ENCODE measurements around the gene HS3ST6.
"Not testable (repeated sequence)": the region's sequence is repeated elsewhere in the genome, so short reads cannot be mapped to it uniquely, and the experiment has no call there.

The HS3ST6 gene

DNA sequence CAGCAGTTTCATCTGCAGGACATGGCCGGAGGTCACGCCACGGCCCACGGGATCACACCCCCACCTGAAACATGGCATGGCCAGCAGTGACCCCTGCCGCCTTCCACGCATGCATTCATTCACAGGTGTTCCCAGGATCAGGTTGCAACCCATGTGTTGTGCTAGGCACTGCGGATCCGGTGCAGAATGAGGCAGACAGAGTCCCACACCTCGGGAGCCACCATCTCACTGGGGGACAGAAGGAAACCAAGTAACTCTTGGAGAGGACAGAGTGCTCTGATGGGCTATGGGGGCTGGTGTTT lies 29.1 kb upstream of the HS3ST6 start:
- no peak for DNase-seq (ENCODE audit: extremely low read depth in 1 of 2, low read depth in 1 of 2)

DNA sequence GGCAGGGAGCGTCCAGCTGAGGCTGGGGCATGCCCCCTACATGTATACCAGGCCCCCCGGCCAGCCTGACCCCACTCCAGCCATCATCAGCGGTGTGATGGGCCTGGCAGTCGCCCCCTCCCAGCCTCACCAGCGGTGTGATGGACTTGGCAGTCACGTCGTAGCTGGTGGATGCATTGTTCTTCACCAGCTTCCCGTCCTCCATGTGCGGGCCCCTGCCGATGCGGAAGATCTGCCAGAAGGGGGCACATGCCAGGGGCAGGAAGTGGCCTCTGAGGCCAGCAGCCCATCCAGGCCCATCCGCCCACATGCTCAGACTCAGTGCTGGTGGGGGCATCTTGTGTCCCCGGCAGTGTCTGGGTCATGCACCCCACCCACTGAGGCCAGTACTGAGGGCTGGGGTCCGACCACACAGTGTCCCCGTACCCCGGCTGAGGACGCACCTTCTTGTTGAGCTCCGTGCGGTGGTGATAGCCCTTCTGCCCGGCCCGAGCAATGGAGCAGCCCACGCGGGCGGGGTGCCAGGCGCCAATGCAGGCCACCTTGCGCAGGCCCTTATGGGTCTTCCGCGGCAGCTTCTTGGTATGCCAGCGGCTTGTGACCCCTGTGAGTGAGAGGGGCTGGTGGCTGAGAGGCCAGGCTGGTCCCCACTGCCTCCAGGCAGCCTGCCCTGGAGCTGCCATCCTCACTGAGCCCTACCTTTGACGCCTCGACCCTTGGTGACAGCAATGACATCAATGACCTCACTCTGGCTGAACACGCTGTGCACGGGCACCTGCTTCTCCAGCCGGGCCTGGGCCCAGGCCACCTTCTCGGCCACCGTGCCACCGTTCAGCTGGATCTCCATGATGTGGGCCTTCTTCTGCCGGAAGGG lies 28.5 kb upstream of the HS3ST6 start:
- no peak for DNase-seq (ENCODE audit: extremely low read depth in 1 of 2, low read depth in 1 of 2)

DNA sequence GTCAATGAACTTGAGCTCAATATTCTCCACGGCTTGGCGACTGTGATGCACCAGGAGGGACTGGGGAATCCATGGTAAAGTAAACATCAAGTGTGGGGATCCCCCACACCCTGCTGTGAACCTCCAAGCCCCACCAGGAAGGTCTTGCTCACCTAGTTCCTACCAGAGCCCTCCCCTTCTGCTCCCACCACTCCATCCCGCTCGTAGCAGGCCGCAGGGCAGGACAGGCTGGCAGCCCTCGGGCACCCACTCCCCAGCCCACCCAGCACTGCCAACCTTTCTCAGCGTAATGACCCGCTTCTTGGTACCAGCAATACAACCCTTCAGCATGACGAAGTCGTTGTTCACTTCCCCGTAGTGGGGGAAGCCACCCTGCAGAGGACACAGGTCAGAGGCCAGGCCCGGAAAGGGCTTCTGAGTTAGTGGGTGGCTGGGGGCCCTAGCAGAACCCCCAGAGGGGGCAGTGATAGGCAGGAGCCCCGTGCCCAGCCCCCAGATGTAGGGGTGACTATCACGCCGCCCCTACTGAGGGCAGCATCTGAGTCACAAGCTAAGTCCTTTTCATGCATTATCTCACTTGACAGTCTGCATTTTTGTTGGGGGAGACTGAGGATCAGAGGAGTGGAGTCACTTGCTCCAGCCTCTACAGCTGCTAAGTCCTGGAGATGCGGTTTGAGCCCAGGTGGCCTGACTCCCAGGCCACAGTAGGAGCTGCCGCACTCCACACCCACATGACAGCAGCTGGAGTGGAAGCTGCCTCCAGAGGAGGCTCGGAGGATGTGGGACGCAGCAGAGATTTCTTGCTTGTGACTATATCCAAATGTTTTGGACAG lies 27.6 kb upstream of the HS3ST6 start:
- DNase-seq (ENCODE audit: extremely low read depth in 1 of 2, low read depth in 1 of 2) = no peak

DNA sequence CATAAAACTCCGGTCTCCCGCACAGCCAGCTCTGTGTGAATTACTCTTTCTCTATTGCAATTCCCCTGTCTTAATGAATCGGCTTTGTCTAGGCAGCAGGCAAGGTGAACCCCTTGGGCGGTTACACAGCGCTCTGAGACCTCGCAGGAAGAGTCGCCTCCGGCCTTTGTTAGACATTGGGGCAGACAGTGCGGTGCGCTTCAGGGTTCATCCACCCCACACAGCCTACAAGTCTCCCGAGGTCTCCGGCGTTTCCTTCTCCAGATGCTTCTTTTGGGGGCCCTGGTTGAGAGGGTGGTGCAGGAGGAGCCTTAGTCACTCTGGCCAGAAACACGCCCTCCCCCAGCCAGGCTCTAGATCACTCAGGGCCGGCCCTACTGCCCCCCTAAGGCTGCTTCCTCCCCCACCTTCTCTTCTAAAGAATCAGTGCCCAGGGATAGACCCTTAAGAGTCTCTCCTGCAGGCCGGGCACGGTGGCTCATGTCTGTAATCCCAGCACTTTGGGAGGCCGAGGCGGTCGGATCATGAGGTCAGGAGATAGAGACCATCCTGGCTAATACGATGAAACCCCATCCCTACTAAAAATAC lies 26.5 kb upstream of the HS3ST6 start:
- DNase-seq (ENCODE audit: extremely low read depth in 1 of 2, low read depth in 1 of 2) = no peak

DNA sequence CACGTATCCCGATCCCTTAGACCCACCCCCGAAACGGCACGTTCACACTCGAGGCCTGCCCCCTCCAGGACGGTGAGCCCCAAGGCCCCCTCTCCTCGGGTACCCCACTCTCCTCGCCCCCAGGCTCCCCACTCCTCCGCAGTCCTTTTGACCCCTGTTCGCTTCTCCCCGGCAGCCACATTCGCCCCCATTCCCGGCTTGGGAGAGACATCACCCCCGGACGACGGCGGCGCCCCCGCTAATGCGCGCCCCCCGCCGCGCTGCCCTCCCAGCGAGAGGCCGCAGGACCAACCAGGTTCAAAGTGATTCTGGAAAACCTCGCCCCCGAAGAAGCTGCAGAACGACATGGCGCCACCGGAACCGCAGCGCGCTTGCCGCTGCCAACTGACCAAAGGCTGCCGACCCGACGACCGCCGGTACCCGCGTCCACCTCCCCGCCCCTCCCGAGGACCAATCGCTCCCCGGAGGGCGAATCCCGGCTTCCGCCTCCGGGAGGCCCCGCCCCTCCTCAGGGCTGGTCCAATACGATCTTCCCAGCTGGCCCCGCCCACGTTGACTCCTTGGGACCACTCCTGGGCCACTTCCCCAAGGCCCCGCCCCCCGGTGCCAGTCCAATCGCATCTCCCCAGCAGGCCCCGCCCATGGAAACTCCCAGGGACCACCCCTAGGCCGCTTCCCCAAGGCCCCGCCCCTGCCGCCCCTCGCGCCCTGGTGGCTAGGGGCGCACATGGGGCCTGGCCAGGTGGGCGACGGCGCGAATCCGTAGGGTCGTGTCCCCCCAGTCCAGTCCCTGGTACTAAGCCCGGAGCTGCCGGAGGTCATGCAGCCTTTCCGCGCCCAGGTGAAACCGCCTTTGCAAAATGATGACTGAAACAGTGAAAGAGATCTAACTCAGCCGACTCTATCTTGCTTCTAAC lies 24.9 kb upstream of the HS3ST6 start, which contains the start of gene MSRB1:
Gene MSRB1, minus strand, starts transcription at position 390 of the 917 bp plus-strand sequence. Its CDS starts 43 bp downstream, at position 347.
- peak; percentile 98 to 99 for DNase-seq (ENCODE audit: extremely low read depth in 1 of 2, low read depth in 1 of 2)

DNA sequence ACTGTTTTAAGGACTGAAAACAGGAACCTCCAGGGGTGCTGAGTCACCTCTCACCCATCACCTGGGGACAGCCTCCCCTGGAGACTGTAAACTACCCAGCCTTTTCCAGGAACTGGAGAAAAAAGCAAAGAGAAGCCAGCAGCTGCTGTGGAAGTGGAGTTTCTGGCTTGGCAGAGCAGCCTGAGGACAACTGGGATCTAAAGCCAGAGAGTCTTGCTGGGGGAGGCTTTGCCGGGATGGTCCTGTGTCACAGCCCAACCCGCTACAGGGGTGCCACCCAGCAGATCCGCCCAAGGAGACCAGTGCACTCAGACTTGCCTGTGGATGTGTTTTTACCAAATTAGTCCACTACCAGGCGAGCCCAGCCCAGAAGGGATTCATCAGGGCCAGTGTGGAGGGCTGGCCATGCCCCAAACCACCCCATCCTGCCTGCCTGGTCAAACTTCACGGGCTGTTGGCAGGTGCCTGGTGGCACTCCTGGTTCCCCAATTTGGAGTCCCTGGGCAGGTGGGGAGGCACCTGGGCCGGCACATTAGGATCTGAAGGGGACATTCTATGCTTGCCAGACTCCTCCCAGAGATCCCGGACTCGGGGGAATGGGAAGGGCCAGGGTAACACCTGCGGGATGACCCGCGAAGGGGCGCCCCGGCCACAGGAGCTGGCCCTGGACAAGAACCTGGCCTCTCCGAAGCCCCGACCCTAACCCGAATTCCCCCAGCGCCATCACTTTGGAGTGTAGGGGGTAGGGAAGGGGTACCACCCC lies 24.0 kb upstream of the HS3ST6 start:
- DNase-seq (ENCODE audit: extremely low read depth in 1 of 2, low read depth in 1 of 2) = no peak

DNA sequence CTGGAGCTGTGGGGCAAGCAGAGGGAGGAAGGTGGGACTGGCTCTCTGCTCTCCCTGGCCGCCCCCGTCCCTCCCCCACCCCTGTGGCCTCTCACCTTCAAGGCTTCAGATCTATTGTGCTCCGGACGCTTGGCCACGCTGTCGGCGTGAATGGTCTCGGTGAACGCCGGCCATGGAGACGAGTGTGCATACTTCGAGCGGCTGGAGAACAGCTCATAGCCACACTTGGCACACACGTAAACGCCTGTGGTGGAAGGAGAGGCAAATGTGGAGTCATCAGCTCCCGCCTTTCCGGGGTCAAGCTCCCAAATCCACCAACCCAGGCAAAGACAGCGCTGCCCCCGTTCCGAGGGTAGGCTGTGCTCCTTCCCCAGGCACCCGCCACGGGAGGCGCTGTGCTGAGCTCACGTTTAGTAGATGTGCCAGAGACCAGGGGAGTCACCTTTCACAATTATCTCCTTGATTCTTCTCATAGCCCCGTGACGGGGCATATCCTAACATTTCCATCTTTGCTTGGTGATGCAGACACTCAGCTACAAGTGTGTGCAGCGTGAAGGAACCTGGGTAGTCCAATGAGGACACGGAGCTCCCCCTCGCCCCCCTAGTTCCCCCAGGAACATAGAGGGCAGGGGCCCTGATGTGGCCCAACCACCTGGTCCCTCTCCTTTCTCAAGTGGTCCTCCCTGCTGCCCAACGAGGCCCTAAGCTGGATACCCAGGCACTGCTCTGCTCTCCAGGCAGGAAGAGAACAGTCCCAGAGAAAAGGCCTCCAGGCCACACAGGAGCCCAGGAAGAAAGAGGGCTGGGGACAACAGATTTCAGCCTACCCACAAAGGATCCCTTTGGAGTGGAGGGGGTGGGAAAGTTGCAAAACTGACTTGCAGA lies 23.2 kb upstream of the HS3ST6 start:
- DNase-seq (ENCODE audit: extremely low read depth in 1 of 2, low read depth in 1 of 2) = no peak

DNA sequence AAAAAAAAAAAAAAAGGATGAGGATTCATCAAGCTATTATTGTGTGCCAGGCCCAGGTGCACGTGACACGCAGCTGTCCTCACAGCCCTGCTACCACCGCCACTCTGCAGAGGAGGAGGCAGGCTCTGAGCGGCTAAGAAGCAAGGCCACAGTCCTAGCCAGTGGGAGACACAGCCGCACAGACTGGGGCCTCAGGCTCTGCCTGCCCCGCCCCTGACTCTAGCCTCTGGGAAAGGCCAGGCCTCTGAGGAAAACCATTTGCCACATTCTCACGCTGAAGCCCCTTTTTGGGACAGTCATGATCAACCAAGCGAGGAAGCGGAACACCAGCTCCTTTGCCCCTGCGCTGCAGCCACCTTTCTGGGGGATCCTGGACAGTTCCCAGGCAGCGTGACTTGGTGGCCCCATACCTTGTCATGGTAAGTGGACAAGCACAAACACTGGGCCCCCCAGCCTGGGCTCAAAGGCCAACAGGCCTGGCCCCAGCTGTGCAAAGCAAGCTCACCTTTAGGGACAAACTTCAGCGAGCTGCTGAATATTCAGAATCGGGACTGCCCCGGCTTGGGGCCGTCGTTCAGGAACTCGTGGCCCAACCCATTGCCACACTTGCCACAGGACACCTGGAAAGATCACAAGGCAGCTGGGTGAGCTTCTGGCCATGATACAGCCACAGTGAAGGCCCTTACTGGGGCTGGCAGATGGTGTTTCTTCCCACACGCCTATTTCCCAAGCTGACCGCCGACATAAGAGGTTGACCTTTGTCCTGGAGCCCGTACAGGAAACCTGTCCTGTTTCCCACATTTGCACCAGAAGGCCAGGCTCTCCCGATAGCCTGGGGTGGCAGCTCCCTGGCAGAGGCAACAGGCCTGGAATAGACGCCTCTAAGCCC lies 22.3 kb upstream of the HS3ST6 start:
- no peak for DNase-seq (ENCODE audit: extremely low read depth in 1 of 2, low read depth in 1 of 2)

DNA sequence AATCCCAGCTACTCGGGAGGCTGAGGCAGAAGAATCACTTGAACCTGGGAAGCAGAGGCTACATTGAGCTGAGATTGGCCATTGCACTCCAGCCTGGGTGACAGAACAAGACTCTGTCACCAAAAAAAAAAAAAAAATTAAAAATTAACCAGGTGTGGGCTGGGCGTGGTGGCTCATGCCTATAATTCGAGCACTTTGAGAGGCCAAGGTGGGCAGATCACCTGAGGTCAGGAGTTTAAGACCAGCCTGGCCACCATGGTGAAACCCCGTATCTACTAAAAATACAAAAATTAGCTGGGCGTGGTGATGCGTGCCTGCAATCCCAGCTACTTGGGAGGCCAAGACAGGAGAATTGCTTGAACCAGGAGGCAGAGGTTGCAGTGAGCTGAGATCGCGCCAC lies 21.6 kb upstream of the HS3ST6 start:
- not testable (repeated sequence) for DNase-seq (ENCODE audit: extremely low read depth in 1 of 2, low read depth in 1 of 2)

DNA sequence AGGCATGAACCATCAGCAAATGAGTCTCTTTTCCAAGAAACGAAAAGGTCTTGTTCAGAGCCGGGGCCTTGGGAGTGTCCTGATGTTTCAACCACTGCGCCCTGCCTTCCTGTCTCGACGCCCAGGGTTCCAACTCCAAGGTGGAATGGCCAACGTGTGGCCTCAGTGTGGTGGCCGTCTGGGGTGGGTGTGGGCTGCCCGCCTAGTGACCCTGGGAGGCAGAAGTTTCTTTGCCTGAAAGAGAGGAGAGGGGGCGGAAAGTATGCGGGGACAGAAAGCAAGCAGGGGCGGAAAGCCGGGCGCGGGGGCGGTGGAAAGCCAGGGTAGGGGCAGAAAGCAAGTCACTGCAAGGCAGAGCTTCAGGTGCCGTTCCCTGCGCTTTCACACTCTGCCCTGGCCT lies 20.7 kb upstream of the HS3ST6 start:
- no peak for DNase-seq (ENCODE audit: extremely low read depth in 1 of 2, low read depth in 1 of 2)

DNA sequence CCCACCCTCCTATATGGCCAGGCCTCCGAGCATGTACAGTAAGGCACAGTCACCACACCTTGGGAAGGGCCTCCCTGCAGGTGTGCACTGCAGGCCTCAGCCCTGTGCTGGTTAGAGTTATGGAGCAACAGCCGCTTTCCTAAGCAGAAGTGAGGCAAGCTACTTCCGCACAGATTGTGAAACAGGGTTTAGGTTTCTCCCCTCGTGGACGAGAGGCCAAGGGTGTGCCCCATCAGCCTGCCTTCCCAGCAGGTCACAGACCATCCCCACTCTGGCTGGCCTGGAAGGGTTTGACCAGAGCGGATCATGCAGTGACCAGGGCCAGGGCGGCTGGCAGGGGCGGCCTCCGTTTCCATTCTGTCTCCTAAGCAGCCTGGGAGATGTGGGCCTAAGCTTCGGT lies 20.1 kb upstream of the HS3ST6 start:
- no peak for DNase-seq (ENCODE audit: extremely low read depth in 1 of 2, low read depth in 1 of 2)

DNA sequence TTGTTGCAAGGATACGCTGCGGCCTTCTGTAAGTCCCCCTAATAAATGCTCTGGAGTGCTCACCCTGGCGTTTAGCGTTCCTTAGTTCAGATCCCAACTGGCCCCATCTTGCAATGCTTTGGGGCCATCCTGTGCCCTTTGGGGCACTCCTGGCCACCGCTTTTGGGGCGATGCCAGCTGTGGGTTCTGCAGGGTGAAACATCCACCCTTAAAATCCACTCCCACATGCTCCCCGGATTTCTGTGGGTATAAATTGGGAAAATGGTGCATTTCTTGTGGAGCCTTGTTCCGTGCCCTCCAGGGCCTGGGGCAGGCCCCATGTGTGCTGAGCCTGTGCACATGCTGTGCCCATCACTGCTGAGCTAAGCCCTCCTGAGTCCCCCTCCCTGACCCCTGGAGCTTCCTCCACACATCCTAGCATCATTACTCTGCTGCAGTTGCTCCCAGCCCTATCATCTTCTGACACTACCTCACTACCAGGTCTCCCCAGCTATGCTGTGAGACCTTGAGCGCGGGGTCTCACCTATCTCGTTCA lies 18.8 kb upstream of the HS3ST6 start:
- no peak for DNase-seq (ENCODE audit: extremely low read depth in 1 of 2, low read depth in 1 of 2)

DNA sequence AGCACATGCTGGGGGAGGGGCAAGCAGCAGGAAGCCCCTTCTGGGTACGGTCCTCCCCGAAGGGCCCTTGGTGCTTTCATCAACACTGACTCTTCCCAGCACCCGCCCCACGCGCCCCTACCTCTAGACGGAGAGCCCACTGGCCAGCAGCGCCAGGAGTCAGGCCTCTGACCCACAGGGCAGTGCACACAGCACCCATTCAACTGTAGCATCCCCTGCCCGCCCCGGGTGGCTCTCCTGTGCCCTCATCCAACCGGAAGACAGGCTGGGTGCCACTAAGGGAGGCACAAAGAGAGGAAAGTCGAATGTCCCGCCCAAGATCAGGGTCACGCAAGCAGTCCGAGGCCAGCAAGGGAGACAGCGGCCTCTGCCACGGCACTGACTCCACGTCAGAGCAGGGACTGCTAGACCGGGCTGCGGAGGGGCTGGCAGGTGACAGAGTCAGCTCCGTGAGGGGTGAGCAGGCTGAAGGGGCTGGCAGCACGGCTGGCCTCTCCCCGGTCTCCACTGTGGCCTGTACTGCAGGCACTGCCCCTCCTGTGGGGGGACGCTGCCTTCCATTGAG lies 15.0 kb upstream of the HS3ST6 start:
- no peak for DNase-seq (ENCODE audit: extremely low read depth in 1 of 2, low read depth in 1 of 2)

DNA sequence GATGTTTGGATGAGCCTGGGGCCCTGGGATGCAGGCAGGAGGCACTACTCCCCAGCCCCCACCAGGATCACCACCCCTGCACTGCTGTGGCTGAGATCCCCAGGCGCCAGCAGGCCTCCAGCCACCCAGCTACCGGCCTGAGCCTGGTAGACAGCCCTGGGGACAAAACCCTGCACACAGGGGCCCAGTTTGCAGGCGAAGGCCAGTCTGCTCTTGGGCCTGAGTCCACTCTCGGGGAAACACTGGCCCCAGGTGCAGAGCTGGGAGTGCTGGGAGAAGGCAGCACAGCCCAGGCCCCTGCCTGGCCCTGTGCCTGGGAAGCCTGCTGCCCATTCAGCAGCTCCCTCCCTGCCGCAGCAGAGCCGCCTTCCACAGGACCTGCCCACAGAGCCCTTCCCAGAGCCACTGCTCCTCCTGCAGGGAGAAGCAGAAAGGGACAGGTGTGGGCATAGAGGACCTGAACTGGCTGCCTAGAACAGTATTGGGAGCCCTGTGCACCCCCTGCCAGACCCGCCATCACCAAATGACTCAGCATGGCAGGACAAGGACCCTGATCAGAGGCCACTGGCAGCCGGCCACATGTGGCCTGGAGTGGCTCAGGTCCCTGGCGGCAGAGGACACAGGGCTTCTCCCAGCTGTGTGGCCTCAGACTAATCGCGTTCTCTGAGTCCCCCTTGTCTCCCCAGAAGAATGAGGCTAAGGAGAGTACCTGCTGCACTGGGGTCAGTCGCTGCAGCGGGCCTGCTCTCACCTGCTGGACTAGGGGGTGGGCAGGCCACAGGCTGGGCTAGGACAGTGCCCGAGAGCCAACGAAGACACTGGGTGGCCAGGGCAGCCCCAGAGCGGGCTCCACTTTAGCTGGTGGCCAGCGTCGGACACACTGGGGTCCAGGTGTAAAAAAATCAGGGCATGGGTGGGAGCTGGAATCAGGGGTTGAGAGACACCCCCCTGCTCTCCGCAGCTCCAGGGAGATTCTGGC lies 14.1 kb upstream of the HS3ST6 start:
- no peak for DNase-seq (ENCODE audit: extremely low read depth in 1 of 2, low read depth in 1 of 2)

DNA sequence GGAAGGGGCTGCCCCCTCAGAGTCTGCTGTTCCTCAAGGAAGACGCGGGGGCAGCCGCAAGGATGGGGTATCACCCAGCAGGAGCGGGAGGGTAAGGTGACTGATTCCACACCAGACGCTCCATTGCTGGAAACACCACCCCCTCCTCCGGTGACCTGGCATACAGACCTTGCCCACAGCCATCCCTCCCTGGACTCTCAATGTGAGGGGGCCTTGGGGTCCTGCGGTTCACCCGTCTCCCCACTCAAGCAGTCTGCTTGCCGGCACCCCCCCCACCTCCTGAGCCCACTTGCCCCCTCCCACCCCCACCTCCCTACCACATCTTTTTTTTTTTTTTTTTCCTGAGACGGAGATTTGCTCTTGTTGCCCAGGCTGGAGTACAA lies 12.1 kb upstream of the HS3ST6 start:
- no peak for DNase-seq (ENCODE audit: extremely low read depth in 1 of 2, low read depth in 1 of 2)

Data from activated CD8-positive, alpha-beta memory T cell treated with anti-CD3 and anti-CD28 coated beads for 1 hour (primary cell).